GM20000 (cell line): Measurements from ENCODE around the gene GJA4.
"Not testable (repeated sequence)": the region's sequence is repeated elsewhere in the genome, so short reads cannot be mapped to it uniquely, and the experiment has no call there.

Experiments
- DNase-seq: peaks from one replicate; pipeline ENCODE4 v3.0.0; 2012; ENCODE audit warnings: low spot score
- TF ChIP-seq, protein P1 (sequence below): IDR thresholded peaks from 2 replicates; pipeline ENCODE4 v1.5.1; 2012; ENCODE audit warnings: mild to moderate bottlenecking, control low read depth; ENCODE audit errors: extremely low read depth, missing control alignments

The GJA4 gene

DNA sequence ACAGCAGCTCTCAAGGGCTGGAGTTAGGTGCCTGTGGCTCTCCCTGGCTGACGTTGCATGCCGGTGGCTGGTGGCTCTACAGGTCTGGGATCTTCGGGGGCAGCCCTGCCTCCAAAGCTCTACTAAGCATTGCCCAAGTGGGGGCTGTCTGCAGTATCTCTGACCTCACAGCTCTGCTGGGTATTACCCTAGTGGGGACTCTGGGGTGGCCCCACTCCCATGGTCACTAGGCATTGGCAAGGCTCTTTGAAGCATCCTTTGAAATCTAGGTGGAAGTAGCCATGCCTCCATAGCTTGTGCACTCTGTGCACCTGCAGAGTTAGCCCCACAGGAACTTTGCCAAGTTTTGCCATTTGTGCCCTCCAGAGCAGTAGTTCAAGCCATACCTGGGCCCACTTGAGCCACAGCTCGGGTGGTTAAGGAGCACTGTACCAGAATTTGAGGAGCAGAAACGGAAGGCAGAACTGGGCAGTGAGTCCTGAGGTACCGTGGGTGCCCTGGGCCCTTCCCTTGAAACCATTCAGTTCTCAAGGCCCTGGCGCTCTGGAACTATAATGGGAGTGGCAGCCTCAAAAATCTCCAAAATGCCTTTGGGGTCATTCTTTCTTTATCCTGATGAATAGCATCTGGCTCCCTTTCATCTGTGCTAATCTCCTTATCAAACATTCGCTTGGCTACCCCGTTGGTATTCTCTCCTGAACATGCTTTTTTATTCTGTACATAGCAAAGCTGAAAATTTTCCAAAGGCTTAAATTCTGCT is 15.4 kb downstream of the GJA4 start:
- DNase-seq = no peak
- TF ChIP-seq, protein P1, sequence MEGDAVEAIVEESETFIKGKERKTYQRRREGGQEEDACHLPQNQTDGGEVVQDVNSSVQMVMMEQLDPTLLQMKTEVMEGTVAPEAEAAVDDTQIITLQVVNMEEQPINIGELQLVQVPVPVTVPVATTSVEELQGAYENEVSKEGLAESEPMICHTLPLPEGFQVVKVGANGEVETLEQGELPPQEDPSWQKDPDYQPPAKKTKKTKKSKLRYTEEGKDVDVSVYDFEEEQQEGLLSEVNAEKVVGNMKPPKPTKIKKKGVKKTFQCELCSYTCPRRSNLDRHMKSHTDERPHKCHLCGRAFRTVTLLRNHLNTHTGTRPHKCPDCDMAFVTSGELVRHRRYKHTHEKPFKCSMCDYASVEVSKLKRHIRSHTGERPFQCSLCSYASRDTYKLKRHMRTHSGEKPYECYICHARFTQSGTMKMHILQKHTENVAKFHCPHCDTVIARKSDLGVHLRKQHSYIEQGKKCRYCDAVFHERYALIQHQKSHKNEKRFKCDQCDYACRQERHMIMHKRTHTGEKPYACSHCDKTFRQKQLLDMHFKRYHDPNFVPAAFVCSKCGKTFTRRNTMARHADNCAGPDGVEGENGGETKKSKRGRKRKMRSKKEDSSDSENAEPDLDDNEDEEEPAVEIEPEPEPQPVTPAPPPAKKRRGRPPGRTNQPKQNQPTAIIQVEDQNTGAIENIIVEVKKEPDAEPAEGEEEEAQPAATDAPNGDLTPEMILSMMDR = no peak

DNA sequence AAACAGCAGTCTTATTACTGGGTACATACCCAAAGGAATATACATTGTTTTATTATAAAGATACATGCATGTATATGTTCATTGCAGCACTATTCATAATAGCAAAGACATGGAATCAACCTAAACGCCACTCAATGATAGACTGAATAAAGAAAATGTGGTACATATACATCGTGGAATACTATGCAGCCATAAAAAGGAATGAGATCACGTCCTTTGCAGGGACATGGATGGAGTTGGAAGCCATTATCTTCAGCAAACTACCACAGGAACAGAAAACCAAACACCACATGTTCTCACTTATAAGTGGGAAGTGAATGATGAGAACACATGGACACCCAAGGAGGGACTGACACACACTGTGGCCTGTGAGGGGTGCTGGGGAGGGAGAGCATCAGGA is 18.0 kb downstream of the GJA4 start:
- not testable (repeated sequence) for DNase-seq

DNA sequence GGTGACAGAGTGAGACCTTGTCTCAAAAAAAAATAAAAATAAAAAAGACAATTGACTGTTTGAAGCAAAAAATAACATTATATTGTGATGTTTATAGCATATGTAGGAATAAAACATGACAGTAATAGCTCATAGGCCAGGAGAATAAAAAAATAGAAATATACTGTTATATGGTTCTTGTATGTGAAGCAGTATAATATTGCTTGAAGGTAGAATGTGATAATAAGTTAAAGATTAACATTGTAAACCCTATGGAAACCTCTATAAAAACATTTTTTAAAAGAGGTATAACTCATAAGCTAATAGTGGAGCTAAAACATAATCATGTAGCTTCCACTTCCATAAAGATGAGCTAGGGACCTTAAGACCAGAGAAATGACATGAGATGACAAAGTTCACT is 23.5 kb downstream of the GJA4 start:
- DNase-seq = no peak

DNA sequence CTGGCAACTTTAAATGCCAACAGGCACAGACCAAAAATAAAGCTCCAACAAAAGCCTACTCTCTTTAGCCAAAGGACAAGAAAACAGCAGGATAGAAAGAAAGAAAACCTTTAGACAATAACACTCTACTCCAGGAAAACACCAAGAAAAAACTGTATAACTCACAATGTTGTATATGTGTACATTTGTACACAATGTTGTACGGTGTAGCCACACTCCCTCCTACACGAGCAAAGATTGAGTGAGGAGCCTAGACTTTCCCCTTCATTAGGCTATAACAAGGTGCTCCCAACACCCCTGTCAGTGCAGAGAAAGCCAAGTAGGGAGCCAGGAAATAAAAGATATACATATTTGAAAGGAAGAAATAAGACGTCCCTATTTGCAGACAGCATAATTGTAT is 24.0 kb downstream of the GJA4 start:
- DNase-seq = no peak
- TF ChIP-seq, protein P1 = no peak

More for the DNA sequence above, 23.5 kb downstream of the GJA4 start:
- TF ChIP-seq, protein P1 = no peak

DNA sequence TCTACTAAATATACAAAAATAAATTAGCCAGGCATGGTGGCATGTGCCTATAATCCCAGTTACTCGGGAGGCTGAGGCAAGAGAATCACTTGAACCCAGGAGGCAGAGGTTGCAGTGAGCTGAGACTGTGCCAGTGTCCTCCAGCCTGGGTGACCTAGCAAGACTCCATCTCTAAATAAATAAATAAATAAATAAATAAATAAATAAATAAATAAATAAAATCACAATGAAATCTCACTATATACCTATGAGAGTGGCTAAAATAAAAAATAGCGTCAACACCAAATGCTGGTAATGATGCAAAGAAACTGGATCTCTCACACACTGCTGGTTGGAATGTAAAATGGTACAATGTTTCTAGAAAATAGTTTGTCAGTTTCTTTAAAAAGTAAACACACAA is 26.1 kb downstream of the GJA4 start:
- DNase-seq = not testable (repeated sequence)

DNA sequence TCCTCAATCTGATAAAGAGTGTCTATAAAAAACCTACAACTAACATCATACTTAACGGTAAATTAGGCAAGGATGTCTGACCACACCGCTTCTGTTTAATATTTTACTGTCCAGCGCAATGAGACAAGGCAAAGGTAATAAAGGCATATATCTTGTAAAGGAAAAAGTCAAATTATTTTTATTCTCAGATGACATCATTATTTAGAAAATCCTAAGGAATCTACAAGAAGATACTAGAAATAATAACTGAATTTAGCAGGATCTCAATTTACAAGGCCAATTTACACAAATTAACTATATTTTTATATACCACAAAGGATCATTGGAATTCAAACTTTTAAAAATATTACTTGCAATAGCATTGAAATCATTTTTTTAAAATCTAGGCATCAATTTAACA is 29.4 kb downstream of the GJA4 start:
- TF ChIP-seq, protein P1 = no peak

DNA sequence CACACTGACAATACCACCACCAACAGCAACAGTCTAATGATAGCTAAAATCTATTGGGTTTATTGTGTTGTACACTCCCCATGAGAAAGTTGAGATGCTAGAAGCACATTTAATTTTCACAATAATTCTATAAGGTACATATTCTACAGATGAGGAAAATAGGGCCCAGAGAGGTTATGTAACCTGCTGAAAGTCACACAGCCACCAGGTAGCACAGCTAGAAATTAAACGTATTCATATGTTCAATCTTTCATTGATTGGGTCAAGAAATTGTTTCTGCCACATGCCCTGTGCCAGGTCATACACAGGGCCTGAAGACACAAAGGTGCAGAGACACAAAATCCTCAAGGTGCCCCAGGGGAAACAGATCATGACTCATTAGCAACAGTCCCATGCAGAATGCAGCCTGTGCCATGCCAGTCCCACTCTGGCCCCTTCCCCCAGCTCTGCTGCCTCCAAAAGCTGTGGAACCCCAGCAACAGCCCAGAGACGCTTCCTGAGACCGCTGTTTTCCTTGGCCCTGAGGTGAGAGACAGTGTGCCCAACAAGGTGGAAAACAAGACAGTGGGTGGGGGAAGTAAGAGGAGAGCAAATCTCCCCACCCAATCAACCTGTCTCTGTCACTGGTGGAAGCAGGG is 32.1 kb downstream of the GJA4 start:
- TF ChIP-seq, protein P1 = no peak
- DNase-seq = no peak

More for the DNA sequence above, 29.4 kb downstream of the GJA4 start:
- DNase-seq = no peak

DNA sequence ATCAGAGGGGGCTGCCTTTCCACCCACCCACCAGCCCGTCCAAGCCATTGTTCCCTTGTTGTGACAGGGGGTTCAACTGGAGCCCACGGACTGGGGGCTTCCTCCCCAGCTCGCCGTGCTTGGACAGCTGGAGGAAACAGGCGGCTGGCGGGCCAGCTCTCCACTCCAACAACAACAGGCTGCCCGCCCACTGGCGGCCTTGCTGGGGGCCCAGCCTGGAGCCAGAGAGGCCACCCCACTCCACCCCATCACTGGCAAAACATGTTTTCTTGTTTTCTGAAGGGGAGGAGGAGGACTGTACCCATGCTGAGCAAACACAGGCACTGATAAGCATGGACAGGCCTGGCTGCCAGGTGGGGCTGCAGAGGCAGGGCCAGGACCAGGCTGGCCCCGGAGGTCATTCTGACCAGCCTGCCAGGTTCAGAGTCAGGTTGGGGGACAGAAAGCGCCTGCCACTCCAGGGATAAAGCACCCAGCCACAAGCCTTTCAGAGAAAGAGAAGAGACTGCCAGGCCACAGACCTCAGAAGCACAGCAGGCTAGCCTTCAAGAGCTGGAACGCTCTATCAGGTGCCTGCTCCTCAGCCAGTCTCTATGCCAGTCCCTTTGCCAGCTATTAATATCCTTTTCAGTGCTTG is 32.8 kb downstream of the GJA4 start:
- TF ChIP-seq, protein P1 = no peak
- DNase-seq = no peak
